ENCODE measurements around the gene PCDHGA3.

PCDHGA3 gene

GRCh38 chr5:141355641-141356040 lies 12.0 kb downstream of the PCDHGA3 start:
- Mint-ChIP-seq H3K9me3 (peaks cover 6% of the 10 kb centered on the region), H3K4me1 (peaks cover 6% of the 10 kb centered on the region), H3K27me3 (peaks cover 78% of the 10 kb centered on the region)

GRCh38 chr5:141356133-141356532 lies 12.5 kb downstream of the PCDHGA3 start:
- Mint-ChIP-seq H3K4me3 (no peak overlapping the region), H3K4me1 (peaks cover 6% of the 10 kb centered on the region), H3K36me3 (ENCODE audit: insufficient read depth) (peaks cover 3% of the 10 kb centered on the region), H3K27me3 (peaks cover 78% of the 10 kb centered on the region), H3K9me3 (peaks cover 6% of the 10 kb centered on the region), H3K27ac (ENCODE audit: low read depth) (no peak overlapping the region)
- ATAC-seq (replicated peaks; ENCODE audit: extremely low read depth, poor library complexity, severe bottlenecking) (no peak), DNase-seq (ENCODE audit: low spot score in 2 of 2) (no peak)

More at GRCh38 chr5:141355641-141356040, 12.0 kb downstream of the PCDHGA3 start:
- Mint-ChIP-seq H3K4me3 (no peak overlapping the region), H3K27ac (ENCODE audit: low read depth) (no peak overlapping the region), H3K36me3 (ENCODE audit: insufficient read depth) (peaks cover under 1% of the 10 kb centered on the region)
- DNase-seq (ENCODE audit: low spot score in 2 of 2) (no peak), ATAC-seq (replicated peaks; ENCODE audit: extremely low read depth, poor library complexity, severe bottlenecking) (no peak)

GRCh38 chr5:141356950-141357349 lies 13.3 kb downstream of the PCDHGA3 start:
- Mint-ChIP-seq H3K36me3 (ENCODE audit: insufficient read depth) (peaks cover 5% of the 10 kb centered on the region), H3K9me3 (peaks cover 6% of the 10 kb centered on the region), H3K4me3 (no peak overlapping the region), H3K4me1 (peaks cover 6% of the 10 kb centered on the region), H3K27ac (ENCODE audit: low read depth) (no peak overlapping the region), H3K27me3 (peaks cover 84% of the 10 kb centered on the region)
- ATAC-seq (replicated peaks; ENCODE audit: extremely low read depth, poor library complexity, severe bottlenecking) (no peak), DNase-seq (ENCODE audit: low spot score in 2 of 2) (no peak)

- Mint-ChIP-seq H3K36me3 (ENCODE audit: insufficient read depth) (peaks cover 8% of the 10 kb centered on the region), H3K4me3 (peak within 1 kb of the TSS; percentile 79), H3K27me3 (peaks cover 85% of the 10 kb centered on the region), H3K27ac (ENCODE audit: low read depth) (peak within 1 kb of the TSS; percentile 87), H3K4me1 (peaks cover 6% of the 10 kb centered on the region), H3K9me3 (peaks cover 14% of the 10 kb centered on the region)
- ATAC-seq (replicated peaks; ENCODE audit: extremely low read depth, poor library complexity, severe bottlenecking) (no peak), DNase-seq (ENCODE audit: low spot score in 2 of 2) (no peak)
Observed at GRCh38 chr5:141359790-141360426, 16.3 kb downstream of the PCDHGA3 start, which contains the start of gene PCDHGB2. PCDHGB2 (plus strand) TSS chr5:141359994; CDS start chr5:141360136, 142 bp downstream.

GRCh38 chr5:141360685-141361084 lies 17.1 kb downstream of the PCDHGA3 start:
- no peak for DNase-seq (ENCODE audit: low spot score in 2 of 2)
- Mint-ChIP-seq H3K36me3 (ENCODE audit: insufficient read depth) (peaks cover 12% of the 10 kb centered on the region), H3K4me3 (peak overlapping the region; percentile 79), H3K27me3 (peaks cover 87% of the 10 kb centered on the region), H3K4me1 (peaks cover 6% of the 10 kb centered on the region), H3K9me3 (peaks cover 18% of the 10 kb centered on the region), H3K27ac (ENCODE audit: low read depth) (no peak overlapping the region)
- no peak for ATAC-seq (replicated peaks; ENCODE audit: extremely low read depth, poor library complexity, severe bottlenecking)

- Mint-ChIP-seq H3K9me3 (peaks cover 20% of the 10 kb centered on the region), H3K36me3 (ENCODE audit: insufficient read depth) (peaks cover 14% of the 10 kb centered on the region), H3K4me1 (peaks cover 6% of the 10 kb centered on the region), H3K27ac (ENCODE audit: low read depth) (no peak overlapping the region), H3K27me3 (peaks cover 90% of the 10 kb centered on the region), H3K4me3 (no peak overlapping the region)
- ATAC-seq (replicated peaks; ENCODE audit: extremely low read depth, poor library complexity, severe bottlenecking) (no peak), DNase-seq (ENCODE audit: low spot score in 2 of 2) (no peak)
Observed at GRCh38 chr5:141362719-141363118, 19.1 kb downstream of the PCDHGA3 start.

GRCh38 chr5:141363952-141364660 lies 20.5 kb downstream of the PCDHGA3 start, which contains the start of gene PCDHGA5:
PCDHGA5 (plus strand) TSS chr5:141364162; CDS start chr5:141364331, 169 bp downstream.
- DNase-seq (ENCODE audit: low spot score in 2 of 2) (no peak), ATAC-seq (replicated peaks; ENCODE audit: extremely low read depth, poor library complexity, severe bottlenecking) (no peak)
- peaks cover 14% of the 10 kb centered on the region for H3K36me3 Mint-ChIP-seq (ENCODE audit: insufficient read depth)
- H3K27me3 Mint-ChIP-seq, result peaks cover 86% of the 10 kb centered on the region
- H3K9me3 Mint-ChIP-seq, result peaks cover 20% of the 10 kb centered on the region
- H3K27ac Mint-ChIP-seq (ENCODE audit: low read depth), result no peak within 1 kb of the TSS
- H3K4me1 Mint-ChIP-seq, result peaks cover 6% of the 10 kb centered on the region
- H3K4me3 Mint-ChIP-seq, result no peak within 1 kb of the TSS

GRCh38 chr5:141366016-141366896 lies 22.6 kb downstream of the PCDHGA3 start:
- Mint-ChIP-seq H3K27me3 (peaks cover 85% of the 10 kb centered on the region), H3K9me3 (peaks cover 18% of the 10 kb centered on the region), H3K36me3 (ENCODE audit: insufficient read depth) (peaks cover 11% of the 10 kb centered on the region), H3K4me1 (peaks cover 8% of the 10 kb centered on the region), H3K4me3 (no peak overlapping the region), H3K27ac (ENCODE audit: low read depth) (peak overlapping the region; percentile 25)
- no peak for DNase-seq (ENCODE audit: low spot score in 2 of 2)
- no peak for ATAC-seq (replicated peaks; ENCODE audit: extremely low read depth, poor library complexity, severe bottlenecking)

- H3K27ac Mint-ChIP-seq (ENCODE audit: low read depth), result no peak within 1 kb of the TSS
- peak; percentile 70 for ATAC-seq (replicated peaks; ENCODE audit: extremely low read depth, poor library complexity, severe bottlenecking)
- peaks cover 64% of the 10 kb centered on the region for H3K27me3 Mint-ChIP-seq
- peak within 1 kb of the TSS; percentile 79 for H3K4me3 Mint-ChIP-seq
- H3K36me3 Mint-ChIP-seq (ENCODE audit: insufficient read depth), result peaks cover 8% of the 10 kb centered on the region
- DNase-seq (ENCODE audit: low spot score in 2 of 2), result no peak
- peaks cover 12% of the 10 kb centered on the region for H3K9me3 Mint-ChIP-seq
- H3K4me1 Mint-ChIP-seq, result peaks cover 8% of the 10 kb centered on the region
Observed at GRCh38 chr5:141369994-141370848, 26.6 kb downstream of the PCDHGA3 start, which contains the start of gene PCDHGB3. PCDHGB3 (plus strand) TSS chr5:141370242; CDS start chr5:141370395, 153 bp downstream.

- Mint-ChIP-seq H3K27ac (ENCODE audit: low read depth) (no peak overlapping the region), H3K27me3 (peaks cover 48% of the 10 kb centered on the region), H3K36me3 (ENCODE audit: insufficient read depth) (peaks cover 2% of the 10 kb centered on the region), H3K4me3 (no peak overlapping the region), H3K9me3 (peaks cover 6% of the 10 kb centered on the region), H3K4me1 (peaks cover 8% of the 10 kb centered on the region)
- DNase-seq (ENCODE audit: low spot score in 2 of 2) (no peak), ATAC-seq (replicated peaks; ENCODE audit: extremely low read depth, poor library complexity, severe bottlenecking) (no peak)
Observed at GRCh38 chr5:141371572-141372475, 28.2 kb downstream of the PCDHGA3 start.
